ENCODE measurements around the gene PDILT.

PDILT gene

GRCh38 chr16:20359997-20360396 lies 44.5 kb downstream of the PDILT start:
- DNase-seq (ENCODE audit: low spot score): no peak

- no peak for DNase-seq (ENCODE audit: low spot score)
Observed at GRCh38 chr16:20355114-20355782, 49.3 kb downstream of the PDILT start.

GRCh38 chr16:20353379-20353778 lies 51.2 kb downstream of the PDILT start:
- no peak for DNase-seq (ENCODE audit: low spot score)

- DNase-seq (ENCODE audit: low spot score): no peak
Observed at GRCh38 chr16:20352615-20353014, 51.9 kb downstream of the PDILT start, which contains the start of gene UMOD. UMOD (minus strand) TSS chr16:20352715; CDS start chr16:20350737, 1,978 bp downstream.

GRCh38 chr16:20349615-20350014 lies 54.9 kb downstream of the PDILT start:
- DNase-seq (ENCODE audit: low spot score): no peak

- no peak for DNase-seq (ENCODE audit: low spot score)
Observed at GRCh38 chr16:20348365-20349185, 56.0 kb downstream of the PDILT start.

- DNase-seq (ENCODE audit: low spot score): no peak
Observed at GRCh38 chr16:20347666-20348364, 56.7 kb downstream of the PDILT start.

GRCh38 chr16:20344611-20345010 lies 59.9 kb downstream of the PDILT start:
- DNase-seq (ENCODE audit: low spot score): no peak

GRCh38 chr16:20339744-20340143 lies 64.8 kb downstream of the PDILT start:
- no peak for DNase-seq (ENCODE audit: low spot score)

- DNase-seq (ENCODE audit: low spot score): no peak
Observed at GRCh38 chr16:20336955-20337354, 67.6 kb downstream of the PDILT start.

GRCh38 chr16:20334396-20334795 lies 70.1 kb downstream of the PDILT start:
- no peak for DNase-seq (ENCODE audit: low spot score)

- DNase-seq (ENCODE audit: low spot score): no peak
Observed at GRCh38 chr16:20333120-20333519, 71.4 kb downstream of the PDILT start.

- DNase-seq (ENCODE audit: low spot score): no peak
Observed at GRCh38 chr16:20332411-20332810, 72.1 kb downstream of the PDILT start.

GRCh38 chr16:20331635-20332034 lies 72.9 kb downstream of the PDILT start:
- no peak for DNase-seq (ENCODE audit: low spot score)

- no peak for DNase-seq (ENCODE audit: low spot score)
Observed at GRCh38 chr16:20329392-20330138, 75.0 kb downstream of the PDILT start.

- no peak for DNase-seq (ENCODE audit: low spot score)
Observed at GRCh38 chr16:20327444-20328041, 77.0 kb downstream of the PDILT start, which contains the start of gene GP2. GP2 (minus strand) TSS chr16:20327513; CDS start chr16:20326431, 1,082 bp downstream.

GRCh38 chr16:20326321-20326720 lies 78.2 kb downstream of the PDILT start:
- no peak for DNase-seq (ENCODE audit: low spot score)

GRCh38 chr16:20325005-20325404 lies 79.5 kb downstream of the PDILT start:
- DNase-seq (ENCODE audit: low spot score): no peak

- DNase-seq (ENCODE audit: low spot score): no peak
Observed at GRCh38 chr16:20323591-20324117, 80.9 kb downstream of the PDILT start.

GRCh38 chr16:20322696-20323095 lies 81.8 kb downstream of the PDILT start:
- no peak for DNase-seq (ENCODE audit: low spot score)

- no peak for DNase-seq (ENCODE audit: low spot score)
Observed at GRCh38 chr16:20321671-20322070, 82.9 kb downstream of the PDILT start.

Measured in CD4-positive, alpha-beta T cell treated with Interleukin-15 for 4 hours (primary cell).